Body of pancreas (tissue), 4 donors: ENCODE results near the gene IER5L.

Source experiments
- CTCF ChIP-seq, 7 experiments: fragments of 450-650 bp in 4 of 7; fragments of 200-600 bp in 3 of 7; sonication (generic) in 3 of 7; IDR thresholded peaks; one replicate each; pipeline ENCODE4 v1.5.1; 2016 to 2019; ENCODE audit warnings: antibody characterized with exemption in 7 of 7
- POLR2A ChIP-seq, 3 donors: fragments of 450-650 bp; IDR thresholded peaks; one replicate each; pipeline ENCODE4 v1.6.1; 2016; ENCODE audit warnings: antibody characterized with exemption in 3 of 3, mild to moderate bottlenecking in 2 of 3

- TF ChIP-seq CTCF (IDR thresholded peaks at IDR 0.05): no peak
- no peak for TF ChIP-seq POLR2A (IDR thresholded peaks at IDR 0.05)
These were observed 25.5 kb upstream of the IER5L start for GRCh38 chr9:129203556-129203909.
